HEK293 (cell line): ENCODE results near the gene TSTD2.

Experiments used
- CTCF ChIP-seq: fragments of 450-650 bp; formaldehyde crosslinking; IDR thresholded peaks from 2 replicates; pipeline ENCODE4 v1.5.1; 2016; ENCODE audit warnings: missing biosample characterization, missing genetic modification characterization
- KLF9 ChIP-seq: fragments of 450-650 bp; formaldehyde crosslinking; IDR thresholded peaks from 2 replicates; pipeline ENCODE4 v1.5.1; 2016; ENCODE audit warnings: missing biosample characterization, missing genetic modification characterization, low read depth
- REST ChIP-seq: fragments of 450-650 bp; formaldehyde crosslinking; IDR thresholded peaks from 2 replicates; pipeline ENCODE4 v1.5.1; 2016; ENCODE audit warnings: missing biosample characterization, missing genetic modification characterization
- ZNF404 ChIP-seq: fragments of 450-650 bp; formaldehyde crosslinking; IDR thresholded peaks from 2 replicates; pipeline ENCODE4 v1.5.1; 2017; ENCODE audit warnings: missing biosample characterization, missing genetic modification characterization
- ZNF645 ChIP-seq: fragments of 450-650 bp; formaldehyde crosslinking; IDR thresholded peaks from 2 replicates; pipeline ENCODE4; 2016; ENCODE audit warnings: missing biosample characterization, missing genetic modification characterization
- ZNF777 ChIP-seq: fragments of 450-650 bp; formaldehyde crosslinking; IDR thresholded peaks from 2 replicates; pipeline ENCODE4 v1.5.1; 2017; ENCODE audit warnings: missing biosample characterization, missing genetic modification characterization, borderline replicate concordance

- no peak for TF ChIP-seq ZNF645
- no peak for TF ChIP-seq CTCF (tag by site-specific recombination)
- no peak for TF ChIP-seq KLF9 (tag by site-specific recombination)
- no peak for TF ChIP-seq ZNF777 (tag by site-specific recombination)
- TF ChIP-seq ZNF404 (tag by site-specific recombination), result no peak
- TF ChIP-seq REST, result no peak
Measured at GRCh38 chr9:97593960-97594359, 39.2 kb downstream of the TSTD2 start.
